ENCODE measurements around the gene FAM20B.
"Not testable (repeated sequence)": the region's sequence is repeated elsewhere in the genome, so short reads cannot be mapped to it uniquely, and the experiment has no call there.

FAM20B gene

GRCh38 chr1:179025125-179025974 lies at the start of gene FAM20B:
TSS of gene FAM20B (plus strand) at chr1:179025894. CDS start at chr1:179043848, 17,954 bp downstream.
- Mint-ChIP-seq H3K36me3 (no peaks in the 10 kb centered on the region), H3K4me1 (peaks cover 51% of the 10 kb centered on the region), H3K27me3 (no peaks in the 10 kb centered on the region), H3K27ac (peak within 1 kb of the TSS; percentile 88), H3K9me3 (no peaks in the 10 kb centered on the region), H3K4me3 (peak within 1 kb of the TSS; percentile 89)
- peak; percentile 91 for ATAC-seq

GRCh38 chr1:178976541-178976940 lies 49.2 kb upstream of the FAM20B start:
- Mint-ChIP-seq H3K27me3 (peaks cover 16% of the 10 kb centered on the region), H3K9me3 (peaks cover 15% of the 10 kb centered on the region), H3K4me1 (peaks cover 13% of the 10 kb centered on the region), H3K4me3 (no peak overlapping the region), H3K36me3 (peaks cover 7% of the 10 kb centered on the region), H3K27ac (no peak overlapping the region)
- no peak for ATAC-seq

- ATAC-seq = no peak
- Mint-ChIP-seq H3K27me3 (no peaks in the 10 kb centered on the region), H3K27ac (no peak overlapping the region), H3K4me3 (no peak overlapping the region), H3K36me3 (no peaks in the 10 kb centered on the region), H3K4me1 (no peaks in the 10 kb centered on the region), H3K9me3 (no peaks in the 10 kb centered on the region)
These were observed 39.5 kb upstream of the FAM20B start for GRCh38 chr1:178986204-178986603.

- H3K9me3 Mint-ChIP-seq, H3K4me3 Mint-ChIP-seq, ATAC-seq, H3K36me3 Mint-ChIP-seq, H3K4me1 Mint-ChIP-seq, H3K27me3 Mint-ChIP-seq, H3K27ac Mint-ChIP-seq: not testable (repeated sequence)
These were observed 37.5 kb upstream of the FAM20B start for GRCh38 chr1:178988198-178988597.

GRCh38 chr1:178993559-178993958 lies 32.1 kb upstream of the FAM20B start:
- no peaks in the 10 kb centered on the region for H3K4me1 Mint-ChIP-seq
- no peak overlapping the region for H3K4me3 Mint-ChIP-seq
- no peaks in the 10 kb centered on the region for H3K36me3 Mint-ChIP-seq
- no peak for ATAC-seq
- no peak overlapping the region for H3K27ac Mint-ChIP-seq
- H3K27me3 Mint-ChIP-seq = no peaks in the 10 kb centered on the region
- no peaks in the 10 kb centered on the region for H3K9me3 Mint-ChIP-seq

GRCh38 chr1:178997428-178997827 lies 28.3 kb upstream of the FAM20B start:
- no peak overlapping the region for H3K4me3 Mint-ChIP-seq
- H3K27ac Mint-ChIP-seq = no peak overlapping the region
- no peaks in the 10 kb centered on the region for H3K9me3 Mint-ChIP-seq
- H3K27me3 Mint-ChIP-seq = no peaks in the 10 kb centered on the region
- H3K36me3 Mint-ChIP-seq = no peaks in the 10 kb centered on the region
- peaks cover 2% of the 10 kb centered on the region for H3K4me1 Mint-ChIP-seq
- no peak for ATAC-seq

- Mint-ChIP-seq H3K36me3 (no peaks in the 10 kb centered on the region), H3K4me1 (peaks cover 11% of the 10 kb centered on the region), H3K4me3 (no peak overlapping the region), H3K27me3 (no peaks in the 10 kb centered on the region), H3K27ac (no peak overlapping the region), H3K9me3 (no peaks in the 10 kb centered on the region)
- no peak for ATAC-seq
These were observed 27.4 kb upstream of the FAM20B start for GRCh38 chr1:178998295-178998694.

- H3K36me3 Mint-ChIP-seq = no peaks in the 10 kb centered on the region
- no peak overlapping the region for H3K27ac Mint-ChIP-seq
- no peak overlapping the region for H3K4me3 Mint-ChIP-seq
- H3K27me3 Mint-ChIP-seq = no peaks in the 10 kb centered on the region
- ATAC-seq = no peak
- peaks cover 14% of the 10 kb centered on the region for H3K4me1 Mint-ChIP-seq
- H3K9me3 Mint-ChIP-seq = no peaks in the 10 kb centered on the region
These were observed 26.6 kb upstream of the FAM20B start for GRCh38 chr1:178999061-178999460.

DNA sequence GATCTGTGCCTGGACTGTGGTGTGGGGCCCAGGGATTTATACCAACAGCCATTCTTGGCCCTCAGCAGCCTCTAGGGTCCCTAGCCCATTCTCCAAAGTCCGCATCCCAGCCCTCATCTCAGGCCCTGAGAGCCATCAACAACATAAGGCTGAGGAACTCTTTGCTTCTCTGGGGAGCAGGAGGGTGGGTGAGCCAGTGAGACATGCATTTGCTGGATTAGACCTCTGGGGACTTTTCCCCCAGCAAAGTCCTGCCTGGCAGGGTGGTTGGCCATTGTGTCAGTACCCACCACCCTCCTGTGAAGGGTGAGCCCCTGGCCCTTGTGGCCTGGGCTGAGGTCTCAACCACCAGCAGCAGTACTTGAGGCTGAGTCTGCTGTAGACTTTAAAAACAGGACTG lies 24.2 kb upstream of the FAM20B start:
- no peak overlapping the region for H3K27ac Mint-ChIP-seq
- ATAC-seq = no peak
- no peaks in the 10 kb centered on the region for H3K36me3 Mint-ChIP-seq
- H3K4me3 Mint-ChIP-seq = no peak overlapping the region
- peaks cover 18% of the 10 kb centered on the region for H3K4me1 Mint-ChIP-seq
- no peaks in the 10 kb centered on the region for H3K9me3 Mint-ChIP-seq
- no peaks in the 10 kb centered on the region for H3K27me3 Mint-ChIP-seq

DNA sequence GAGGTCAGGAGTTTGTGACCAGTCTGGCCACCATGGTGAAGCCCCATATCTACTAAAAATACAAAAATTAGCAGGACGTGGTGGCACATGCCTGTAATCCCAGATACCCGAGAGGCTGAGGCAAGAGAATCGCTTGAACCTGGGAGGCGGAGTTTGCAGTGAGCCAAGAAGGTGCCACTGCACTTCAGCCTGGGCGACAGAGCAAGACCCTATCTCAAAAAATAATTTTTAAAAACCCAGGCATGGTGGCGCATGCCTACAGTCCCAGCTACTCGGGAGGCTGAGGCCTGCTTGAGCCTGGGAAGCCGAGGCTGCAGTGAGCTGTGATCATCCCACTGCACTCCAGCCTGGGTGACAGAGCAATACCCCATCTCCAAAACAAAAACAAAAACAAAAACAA lies 23.6 kb upstream of the FAM20B start:
- H3K27me3 Mint-ChIP-seq, H3K4me3 Mint-ChIP-seq, H3K36me3 Mint-ChIP-seq, ATAC-seq, H3K9me3 Mint-ChIP-seq: not testable (repeated sequence)
- H3K27ac Mint-ChIP-seq = peak overlapping the region; percentile 53
- H3K4me1 Mint-ChIP-seq = peaks cover 18% of the 10 kb centered on the region

DNA sequence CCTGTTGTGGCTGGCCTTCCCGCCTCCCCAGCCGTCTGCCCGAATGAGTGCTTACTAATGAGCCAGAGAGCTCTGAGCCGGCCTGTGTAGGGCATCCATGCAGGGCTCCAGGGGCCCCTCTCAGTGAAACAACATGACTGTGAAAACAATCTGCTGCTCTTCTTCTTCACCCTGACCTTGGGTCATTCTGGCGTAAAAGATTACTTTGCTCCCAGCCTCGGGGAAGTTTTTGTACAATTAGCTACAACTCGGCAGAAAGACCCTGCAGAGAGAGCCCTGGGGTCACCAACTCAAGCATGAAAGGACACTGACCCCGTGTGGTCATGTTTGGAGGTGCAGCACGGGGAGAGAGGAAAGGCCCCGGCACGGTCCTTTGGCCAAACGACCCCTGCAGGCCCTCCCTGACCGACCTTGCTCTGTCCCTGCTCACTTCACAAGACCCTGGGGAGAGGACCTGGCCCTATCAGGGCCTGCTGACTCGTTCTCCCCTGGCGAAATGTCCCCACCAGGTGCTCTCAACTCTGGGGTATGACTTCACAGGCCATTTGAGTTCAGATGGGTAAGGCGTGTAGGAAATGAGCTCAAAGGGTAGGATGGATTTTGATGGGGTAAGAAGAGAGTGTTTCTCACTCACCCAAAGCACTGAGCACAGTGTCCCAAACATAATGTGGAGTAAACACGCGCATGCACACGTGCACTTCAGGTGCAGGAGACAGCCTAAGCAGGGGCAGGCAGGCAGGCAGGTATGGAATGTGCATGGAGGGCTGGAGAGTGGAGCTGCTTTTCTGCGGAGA lies 22.9 kb upstream of the FAM20B start:
- ATAC-seq = peak; percentile 87
- H3K4me3 Mint-ChIP-seq = no peak overlapping the region
- H3K27me3 Mint-ChIP-seq = no peaks in the 10 kb centered on the region
- H3K27ac Mint-ChIP-seq = peak overlapping the region; percentile 53
- peaks cover 18% of the 10 kb centered on the region for H3K4me1 Mint-ChIP-seq
- H3K36me3 Mint-ChIP-seq = no peaks in the 10 kb centered on the region
- H3K9me3 Mint-ChIP-seq = no peaks in the 10 kb centered on the region

DNA sequence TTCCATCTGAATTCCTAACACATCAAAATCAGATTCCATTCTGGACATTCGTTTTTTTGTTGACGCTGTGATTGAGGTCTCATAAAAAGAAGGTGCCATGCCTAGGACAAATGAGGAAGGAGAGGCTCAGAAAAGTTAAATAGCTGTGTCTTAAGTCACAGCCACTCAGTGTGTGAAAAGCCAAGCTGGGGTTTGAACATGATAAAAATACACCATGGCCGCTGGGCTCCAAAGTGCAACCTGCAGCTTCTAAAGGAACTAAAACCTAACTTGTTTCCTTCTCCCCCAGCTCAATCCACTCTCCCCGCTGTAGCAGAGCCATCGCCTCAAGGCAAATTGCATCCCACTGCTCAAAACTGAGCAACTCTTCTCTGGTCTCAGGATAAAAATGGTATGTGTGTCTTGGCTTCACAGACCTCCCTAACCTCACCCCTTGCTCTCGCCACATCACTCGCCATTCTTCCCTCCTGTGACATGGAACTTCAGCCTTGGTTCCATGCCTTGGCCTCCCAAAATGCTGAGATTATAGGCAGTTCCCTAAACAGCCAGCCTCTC lies 22.1 kb upstream of the FAM20B start:
- H3K4me3 Mint-ChIP-seq = no peak overlapping the region
- H3K27ac Mint-ChIP-seq = peak overlapping the region; percentile 38
- no peaks in the 10 kb centered on the region for H3K36me3 Mint-ChIP-seq
- H3K4me1 Mint-ChIP-seq = peaks cover 18% of the 10 kb centered on the region
- H3K9me3 Mint-ChIP-seq = no peaks in the 10 kb centered on the region
- ATAC-seq = no peak
- H3K27me3 Mint-ChIP-seq = no peaks in the 10 kb centered on the region

DNA sequence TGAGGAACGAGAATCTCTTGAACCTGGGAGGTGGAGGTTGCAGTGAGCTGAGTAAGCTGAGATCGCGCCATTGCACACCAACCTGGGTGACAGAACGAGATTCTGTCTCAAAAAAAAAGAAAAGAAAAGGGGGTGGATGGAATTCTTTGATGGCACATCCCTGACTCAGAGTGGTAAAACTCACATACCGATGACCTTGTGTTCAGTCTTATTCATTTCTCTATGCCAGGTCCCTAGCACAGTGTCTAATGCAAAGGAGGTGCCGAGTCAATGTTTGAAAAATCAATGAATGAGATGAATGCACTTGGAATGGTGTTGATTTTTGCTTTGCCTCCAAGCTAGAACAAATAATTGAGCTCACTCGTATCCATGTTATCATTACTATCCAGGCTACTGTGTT lies 18.5 kb upstream of the FAM20B start:
- ATAC-seq = no peak
- no peak overlapping the region for H3K27ac Mint-ChIP-seq
- no peaks in the 10 kb centered on the region for H3K27me3 Mint-ChIP-seq
- H3K4me3 Mint-ChIP-seq = no peak overlapping the region
- no peaks in the 10 kb centered on the region for H3K9me3 Mint-ChIP-seq
- H3K4me1 Mint-ChIP-seq = peaks cover 18% of the 10 kb centered on the region
- H3K36me3 Mint-ChIP-seq = no peaks in the 10 kb centered on the region

GRCh38 chr1:179010671-179011070 lies 15.0 kb upstream of the FAM20B start:
- H3K36me3 Mint-ChIP-seq = no peaks in the 10 kb centered on the region
- H3K27ac Mint-ChIP-seq = no peak overlapping the region
- no peak for ATAC-seq
- no peaks in the 10 kb centered on the region for H3K27me3 Mint-ChIP-seq
- no peak overlapping the region for H3K4me3 Mint-ChIP-seq
- H3K4me1 Mint-ChIP-seq = no peaks in the 10 kb centered on the region
- no peaks in the 10 kb centered on the region for H3K9me3 Mint-ChIP-seq

DNA sequence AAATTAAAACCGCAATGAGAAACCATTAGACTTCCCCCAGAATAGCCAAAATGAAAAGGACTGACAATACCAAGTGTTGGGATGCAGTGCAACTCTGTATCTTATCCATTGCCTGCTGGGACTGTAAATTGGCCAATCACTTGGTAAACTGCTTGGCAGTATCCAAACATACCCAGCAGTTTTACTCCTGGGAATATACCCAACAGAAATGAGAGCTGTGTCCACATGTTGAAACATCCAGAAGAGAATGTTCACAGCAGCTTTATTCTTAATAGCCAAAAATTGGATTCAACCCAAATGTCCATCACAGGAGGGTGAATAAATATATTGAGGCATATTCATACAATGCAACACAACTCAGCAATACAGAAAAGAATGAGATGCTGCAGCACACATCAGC lies 13.7 kb upstream of the FAM20B start:
- Mint-ChIP-seq H3K4me3 (no peak overlapping the region), H3K9me3 (no peaks in the 10 kb centered on the region), H3K36me3 (no peaks in the 10 kb centered on the region), H3K27ac (no peak overlapping the region), H3K27me3 (no peaks in the 10 kb centered on the region), H3K4me1 (no peaks in the 10 kb centered on the region)
- no peak for ATAC-seq
